Activated CD4-positive, CD25-positive, alpha-beta regulatory T cell treated with anti-CD3 and anti-CD28 coated beads, Interleukin-2, amount 50 U/mL, for 16 hours (primary cell): ENCODE measurements around the gene GRK1.

ENCODE experiments used
- DNase-seq: peaks from one replicate; pipeline ENCODE4 v3.0.0-alpha.2; 2020; ENCODE audit warnings: low read depth, low spot score

Gene GRK1

GRCh38 chr13:113632706-113633484 is 34.1 kb upstream of the GRK1 start:
- DNase-seq = no peak

DNA sequence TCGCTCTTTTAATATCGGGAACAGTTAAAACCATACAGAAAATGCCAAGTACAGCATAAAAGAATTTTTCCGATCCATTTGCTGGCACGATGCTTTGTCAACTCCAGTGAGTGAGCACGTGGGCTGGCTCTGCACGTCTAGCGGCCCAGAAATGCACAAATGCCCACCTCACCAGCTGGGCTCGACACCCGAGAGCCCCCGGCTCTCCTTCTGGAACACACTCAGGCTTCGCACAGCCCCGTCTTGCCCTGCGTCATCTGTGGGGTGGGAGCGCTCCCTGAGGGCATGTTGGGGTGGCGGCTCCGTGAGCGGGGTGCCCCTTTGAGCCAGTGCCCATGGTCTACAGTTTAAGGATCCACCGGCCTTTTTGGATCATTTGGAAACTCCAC is 33.5 kb upstream of the GRK1 start:
- no peak for DNase-seq

DNA sequence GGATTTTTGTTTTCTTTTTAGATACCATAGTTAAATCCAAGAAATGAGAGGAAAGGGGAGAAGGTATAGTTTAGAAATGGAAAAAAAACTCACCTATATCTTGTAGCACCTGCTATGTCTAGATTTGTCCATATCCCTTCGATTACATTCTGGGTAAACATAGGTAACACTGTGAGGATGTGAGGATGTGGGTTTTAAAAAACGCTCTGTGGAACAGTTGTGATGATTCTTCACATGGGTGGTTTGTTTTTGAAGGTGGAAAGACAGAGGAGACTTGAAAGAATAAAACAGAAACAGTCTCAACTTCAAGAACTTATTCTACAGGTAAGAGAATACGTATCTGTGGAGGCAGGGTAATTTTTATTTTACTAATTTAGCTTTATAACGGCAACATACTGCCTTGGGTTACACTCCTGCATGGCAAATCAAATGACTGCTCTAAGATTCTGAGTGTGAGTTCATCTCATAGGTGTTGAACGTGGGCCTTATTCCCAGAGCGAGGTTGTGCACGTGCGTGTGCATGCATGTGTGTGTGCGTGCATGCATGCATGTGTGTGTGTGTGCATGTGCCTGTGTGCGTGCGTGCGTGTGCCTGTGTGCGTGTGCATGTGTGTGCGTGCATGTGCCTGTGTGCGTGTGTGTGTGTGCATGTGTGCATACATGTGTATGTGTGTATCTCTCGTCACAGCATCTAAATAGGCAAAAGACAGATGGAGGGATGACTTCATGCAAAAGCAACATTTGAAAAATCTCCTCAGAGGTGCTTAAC is 32.6 kb upstream of the GRK1 start:
- DNase-seq = no peak

GRCh38 chr13:113635048-113635420 is 32.0 kb upstream of the GRK1 start:
- no peak for DNase-seq

- no peak for DNase-seq
Measured at GRCh38 chr13:113635709-113636108, 31.3 kb upstream of the GRK1 start.

DNA sequence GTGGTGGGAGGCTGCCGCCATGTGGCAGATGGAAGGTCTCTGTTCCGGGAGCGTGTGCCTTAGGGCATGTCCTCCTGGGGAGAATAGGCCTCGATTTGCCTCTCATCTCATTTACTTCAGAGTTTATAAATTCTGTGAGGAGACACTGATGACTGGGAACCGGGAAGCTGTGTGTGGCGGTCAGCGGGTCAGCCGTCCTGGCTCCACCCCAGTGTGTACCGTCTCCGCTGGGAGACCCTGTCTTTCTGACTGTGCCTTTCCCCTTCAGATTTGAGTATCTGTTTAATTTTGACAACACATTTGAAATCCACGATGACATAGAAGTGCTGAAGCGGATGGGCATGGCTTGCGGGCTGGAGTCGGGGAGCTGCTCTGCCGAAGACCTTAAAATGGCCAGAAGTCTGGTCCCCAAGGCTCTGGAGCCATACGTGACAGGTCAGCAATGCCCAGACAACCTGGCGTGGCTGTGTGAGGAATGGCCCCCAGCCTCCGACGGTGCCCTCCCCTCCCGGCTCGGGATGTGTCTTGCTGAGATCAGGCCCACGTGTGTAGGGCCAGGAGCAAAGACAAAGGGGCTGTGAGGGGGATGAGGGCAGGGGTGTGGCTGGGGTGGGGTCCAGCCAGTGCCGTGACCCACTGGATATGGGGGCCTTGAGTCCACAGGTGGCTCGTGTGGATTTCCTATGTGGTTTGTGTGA is 30.6 kb upstream of the GRK1 start:
- no peak for DNase-seq

DNA sequence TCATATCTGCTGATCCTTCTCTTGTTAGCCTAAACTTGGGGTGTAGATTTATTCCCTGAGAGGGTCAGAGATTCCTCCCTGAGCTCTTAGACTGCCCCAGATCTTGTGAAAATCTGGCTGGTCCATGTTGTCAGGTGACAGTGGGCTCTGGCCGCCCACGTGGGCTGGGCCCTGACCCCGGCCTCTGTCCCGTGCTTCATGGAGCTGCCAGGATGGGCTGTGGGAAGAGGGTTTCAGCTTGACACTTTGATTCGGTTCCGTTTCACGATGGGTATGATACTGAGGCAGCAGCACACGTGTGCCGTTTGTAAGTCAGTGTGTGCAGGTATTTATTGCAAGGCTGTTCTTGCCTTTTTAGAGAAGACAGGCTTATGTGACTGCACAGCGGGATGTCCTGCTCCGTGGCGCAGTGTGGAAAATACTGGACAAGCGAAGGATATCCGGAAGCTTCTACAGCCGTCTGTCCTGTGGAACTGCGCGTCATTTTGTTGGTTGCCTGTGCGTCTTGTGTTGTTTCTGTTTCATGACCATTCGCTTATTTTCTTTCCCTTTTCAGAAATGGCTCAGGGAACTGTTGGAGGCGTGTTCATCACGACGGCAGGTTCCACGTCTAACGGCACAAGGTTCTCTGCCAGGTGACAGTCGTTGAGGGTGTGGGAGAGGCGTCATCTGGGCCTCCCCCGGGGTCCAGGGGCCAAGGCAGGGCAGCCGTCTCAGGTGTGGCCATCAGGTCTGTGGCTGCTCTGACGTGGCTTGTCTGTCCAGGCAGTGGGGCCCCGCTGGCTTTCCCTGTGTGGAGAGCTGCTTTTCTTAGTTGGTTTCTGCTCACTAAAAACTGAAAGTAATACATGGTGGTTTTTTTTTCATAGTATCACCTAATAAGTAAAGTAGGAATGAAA is 29.5 kb upstream of the GRK1 start:
- DNase-seq = no peak

- DNase-seq = no peak
Measured at GRCh38 chr13:113638173-113638746, 28.8 kb upstream of the GRK1 start.

- no peak for DNase-seq
Measured at GRCh38 chr13:113638806-113639205, 28.2 kb upstream of the GRK1 start.

DNA sequence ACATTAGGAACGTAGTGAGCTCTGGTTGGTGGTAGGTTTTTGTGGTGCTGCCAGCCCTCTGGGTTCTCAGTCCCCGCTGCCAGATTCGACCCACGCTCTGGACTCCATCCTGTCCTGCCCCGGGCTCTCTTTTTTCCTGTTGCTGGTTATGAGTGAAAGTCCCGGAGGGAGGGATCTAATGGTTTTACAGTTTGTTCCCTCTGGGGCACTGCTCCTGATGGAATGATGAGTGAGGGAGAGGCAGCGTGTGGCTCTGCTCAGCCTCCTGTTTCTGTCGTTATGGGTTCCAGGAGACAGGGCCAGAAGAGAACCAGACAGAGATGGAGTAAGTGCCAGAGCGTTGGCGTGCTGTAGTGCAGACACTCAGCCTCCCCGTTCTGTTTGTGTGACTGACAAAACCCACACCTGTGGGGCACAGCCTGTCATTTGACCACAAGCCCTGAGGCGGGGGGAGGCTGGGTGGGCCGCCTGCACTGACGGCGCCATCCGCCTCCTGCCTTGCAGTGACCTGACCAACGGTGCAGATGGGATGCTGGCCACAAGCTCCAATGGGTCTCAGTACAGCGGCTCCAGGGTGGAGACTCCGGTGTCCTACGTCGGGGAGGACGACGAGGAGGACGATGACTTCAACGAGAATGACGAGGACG is 27.3 kb upstream of the GRK1 start:
- no peak for DNase-seq

DNA sequence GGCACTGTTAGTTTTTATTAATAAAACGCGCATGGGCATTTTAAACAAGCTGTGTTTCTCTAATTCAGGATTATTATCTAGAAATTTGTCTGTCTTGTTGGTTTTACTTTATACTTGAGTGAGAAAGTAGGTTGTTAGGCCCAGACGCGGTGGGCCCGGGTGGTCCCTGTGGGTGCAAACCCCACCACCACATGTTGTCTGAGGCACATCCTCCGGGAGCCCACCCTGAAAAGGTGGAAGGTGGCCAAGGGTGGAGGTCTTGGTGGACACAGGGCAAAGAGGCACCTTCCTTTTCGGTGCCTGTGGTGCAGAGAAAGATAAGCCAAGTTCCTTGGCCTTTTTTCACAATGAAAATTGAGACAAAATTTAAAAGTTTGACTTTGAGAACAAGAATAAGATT is 25.6 kb upstream of the GRK1 start:
- no peak for DNase-seq

DNA sequence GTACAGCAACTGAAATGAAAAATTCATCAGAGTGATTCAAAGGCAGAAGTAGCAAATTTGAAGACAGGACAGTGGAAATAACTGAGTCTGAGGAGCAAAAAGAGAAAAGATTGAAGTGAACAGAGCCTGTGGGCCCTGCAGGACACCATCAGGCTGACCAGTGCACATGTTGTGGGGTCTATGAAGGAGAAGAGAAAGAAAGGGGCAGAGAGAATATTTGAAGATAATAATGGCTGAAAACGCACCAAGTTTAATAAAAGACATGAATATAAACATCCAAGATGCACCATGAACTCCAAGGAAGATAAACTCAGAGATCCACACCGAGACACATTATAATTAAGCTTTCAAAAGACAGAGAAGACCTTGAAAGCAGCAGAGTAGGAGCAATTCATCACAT is 24.5 kb upstream of the GRK1 start:
- no peak for DNase-seq

DNA sequence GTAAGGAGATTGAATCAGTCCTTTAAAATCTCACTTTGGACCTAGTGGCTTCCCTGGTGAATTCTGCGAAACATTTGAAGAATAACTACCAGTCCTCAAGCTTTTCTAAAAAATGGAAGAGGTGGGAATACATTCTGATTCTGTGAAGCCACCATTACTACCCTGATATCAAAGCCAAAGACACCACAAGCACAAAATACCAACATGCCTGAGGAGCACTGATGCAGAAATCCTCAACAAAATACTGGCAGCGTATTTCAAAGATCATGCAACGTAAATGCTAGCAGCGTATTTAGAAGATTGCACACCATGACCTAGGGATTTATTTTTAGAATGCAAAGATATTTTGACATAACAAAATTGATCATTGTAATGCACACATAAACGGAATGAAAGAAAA is 23.4 kb upstream of the GRK1 start:
- DNase-seq = no peak

DNA sequence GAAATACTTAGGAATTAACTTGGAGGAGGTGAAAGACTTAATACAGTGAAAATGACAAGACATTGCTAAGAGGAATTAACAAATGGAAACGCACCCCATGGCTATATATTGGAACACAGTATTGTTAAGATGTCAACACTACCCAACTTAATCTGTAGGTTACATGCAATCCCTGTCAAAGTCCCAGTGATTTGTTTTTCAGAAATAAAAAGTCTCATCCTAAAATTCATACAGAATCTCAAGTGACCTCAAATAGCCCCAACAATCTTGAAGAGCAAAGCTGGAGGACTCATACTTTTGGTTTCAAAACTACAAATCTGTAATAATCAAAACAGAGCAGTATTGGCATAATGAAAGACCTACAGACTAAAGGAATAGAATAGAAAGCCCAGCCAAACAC is 22.2 kb upstream of the GRK1 start:
- no peak for DNase-seq

- DNase-seq = no peak
Measured at GRCh38 chr13:113645329-113645728, 21.7 kb upstream of the GRK1 start.

GRCh38 chr13:113646376-113646775 is 20.6 kb upstream of the GRK1 start:
- DNase-seq = no peak

- no peak for DNase-seq
Measured at GRCh38 chr13:113646921-113647340, 20.1 kb upstream of the GRK1 start.

DNA sequence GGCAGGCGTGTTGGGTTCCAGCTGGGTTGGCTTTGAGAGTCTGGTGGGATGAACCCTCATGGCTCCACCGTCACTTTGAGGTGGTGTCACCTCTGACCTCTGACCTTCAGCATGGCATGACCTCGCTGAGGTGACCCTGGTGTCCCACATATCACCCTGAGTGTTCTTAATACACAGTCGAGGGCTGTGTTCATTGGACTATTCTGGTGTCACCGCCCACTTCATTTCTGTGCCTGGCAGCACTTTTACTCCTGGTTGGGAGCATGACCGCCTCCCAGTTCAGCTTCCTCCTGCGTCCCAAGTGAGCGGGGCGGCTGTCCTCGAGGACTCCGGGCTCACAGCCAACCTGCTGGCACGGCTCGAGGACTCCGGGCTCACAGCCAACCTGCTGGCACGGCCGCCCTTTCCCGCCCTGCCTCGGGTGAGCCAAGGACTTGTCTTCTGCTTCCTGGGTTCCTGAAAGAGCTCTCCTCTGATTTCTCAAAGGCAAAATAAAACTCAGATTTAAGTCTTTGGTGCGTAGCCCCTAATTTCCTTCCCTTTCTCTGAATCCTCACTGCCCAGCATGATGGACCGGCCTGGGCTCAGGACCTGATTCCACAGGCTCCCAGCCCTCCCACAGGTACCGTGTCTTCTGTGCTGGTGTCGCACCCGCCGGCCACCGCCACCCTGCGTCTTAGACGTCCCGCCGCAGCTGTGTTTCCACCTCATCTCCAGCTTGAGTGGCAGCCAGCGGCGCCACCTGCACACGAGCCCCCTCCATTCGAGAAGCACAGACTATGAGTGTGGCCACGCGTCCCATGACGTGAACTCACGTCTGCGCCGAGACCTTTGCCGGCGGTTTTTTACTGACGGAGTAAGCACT is 19.4 kb upstream of the GRK1 start:
- no peak for DNase-seq

DNA sequence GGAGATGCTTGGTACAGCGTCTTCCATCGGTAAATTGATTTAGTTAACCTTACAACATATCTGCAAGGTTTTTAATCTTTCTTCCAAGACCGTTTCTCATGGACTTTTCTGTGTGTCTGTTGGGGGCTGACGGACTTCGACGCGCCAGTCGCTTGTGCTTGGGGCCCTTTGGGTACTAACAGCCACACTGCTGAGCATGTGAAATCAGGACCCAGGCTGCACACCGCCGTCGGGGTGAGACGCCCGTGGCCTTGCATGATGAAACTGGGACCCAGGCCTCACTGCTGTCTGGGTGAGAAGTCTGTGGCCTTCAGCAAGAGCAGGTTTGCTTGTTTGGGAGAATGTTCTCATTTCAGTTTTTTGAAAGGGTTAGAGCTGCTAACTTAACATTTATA is 18.8 kb upstream of the GRK1 start:
- DNase-seq = no peak

DNA sequence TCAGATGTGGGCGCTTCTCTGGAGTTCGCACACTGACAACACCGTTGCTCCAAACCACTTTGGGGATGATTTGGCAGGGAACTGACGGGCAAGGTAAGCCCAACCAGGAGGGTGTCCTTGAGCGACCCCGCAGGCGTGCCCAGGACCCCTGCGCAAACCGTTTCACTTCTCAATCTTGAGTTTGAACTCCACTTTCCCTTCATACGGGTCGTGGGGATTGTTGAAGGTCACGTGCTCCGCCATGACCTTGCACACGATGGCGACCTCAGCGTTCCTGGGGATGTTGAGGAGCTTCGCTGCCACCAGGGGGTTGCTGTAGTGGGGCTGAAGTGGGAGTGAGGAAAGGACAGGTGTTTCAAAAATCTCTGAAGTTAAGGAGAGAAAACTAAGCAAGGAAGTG is 17.8 kb upstream of the GRK1 start:
- DNase-seq = no peak
